GM23248 (cell line): Measurements from ENCODE around the gene NR3C1. TPM values are rescaled to one million over a fixed set of nuclear protein-coding genes. Genes with fewer than 3 reads are reported as not detected.

Source experiments
- DNase-seq: peaks from one replicate; pipeline ENCODE4 v3.0.0-alpha.2; 2015
- H2AFZ ChIP-seq: fragments of 200-600 bp; sonication (generic); 2 replicates; pipeline ENCODE4 v1.6.1; 2016; ENCODE audit warnings: antibody characterized with exemption
- H3F3A ChIP-seq: fragments of 200-600 bp; sonication (generic); 2 replicates; pipeline ENCODE4 v1.6.1; 2016; ENCODE audit warnings: mild to moderate bottlenecking, antibody characterized with exemption, mixed run types; ENCODE audit not compliant: insufficient read depth
- H3K27ac ChIP-seq: fragments of 200-600 bp; sonication (generic); 2 replicates; pipeline ENCODE4 v1.5.1; 2016; ENCODE audit warnings: mild to moderate bottlenecking
- H3K27me3 ChIP-seq: fragments of 200-600 bp; sonication (generic); replicated peaks from 2 replicates; pipeline ENCODE4 v1.6.1; 2016; ENCODE audit warnings: mild to moderate bottlenecking; ENCODE audit not compliant: insufficient read depth
- H3K36me3 ChIP-seq: fragments of 200-600 bp; sonication (generic); 2 replicates; pipeline ENCODE4 v1.6.1; 2016; ENCODE audit warnings: low read depth, mild to moderate bottlenecking
- H3K4me1 ChIP-seq: fragments of 200-600 bp; sonication (generic); 2 replicates; pipeline ENCODE4 v1.6.1; 2016; ENCODE audit warnings: mild to moderate bottlenecking; ENCODE audit not compliant: insufficient read depth
- H3K4me2 ChIP-seq: fragments of 200-600 bp; sonication (generic); one replicate; pipeline ENCODE4 v1.6.1; 2016; ENCODE audit warnings: mild to moderate bottlenecking; ENCODE audit not compliant: unreplicated experiment
- H3K4me3 ChIP-seq: fragments of 200-600 bp; sonication (generic); 2 replicates; pipeline ENCODE4 v1.5.1; 2016; ENCODE audit warnings: mild to moderate bottlenecking
- H3K79me2 ChIP-seq: fragments of 200-600 bp; sonication (generic); 2 replicates; pipeline ENCODE4 v1.6.1; 2016; ENCODE audit warnings: mild to moderate bottlenecking; ENCODE audit not compliant: insufficient read depth
- H3K9ac ChIP-seq: fragments of 200-600 bp; sonication (generic); 2 replicates; pipeline ENCODE4 v1.6.1; 2016; ENCODE audit warnings: mild to moderate bottlenecking
- H3K9me2 ChIP-seq: fragments of 200-600 bp; sonication (generic); 2 replicates; pipeline ENCODE4 v1.6.1; 2016; ENCODE audit warnings: mixed run types, mild to moderate bottlenecking, moderate library complexity; ENCODE audit not compliant: insufficient read depth
- H3K9me3 ChIP-seq: fragments of 200-600 bp; sonication (generic); one replicate; pipeline ENCODE4 v1.6.1; 2017; ENCODE audit warnings: low read depth
- H4K20me1 ChIP-seq: fragments of 200-600 bp; sonication (generic); 2 replicates; pipeline ENCODE4 v1.6.0; 2016; ENCODE audit not compliant: insufficient read depth
- EZH2 ChIP-seq: fragments of 200-600 bp; sonication (generic); IDR thresholded peaks from 2 replicates; pipeline ENCODE4 v1.6.1; 2018; ENCODE audit warnings: antibody characterized with exemption, mild to moderate bottlenecking; ENCODE audit not compliant: insufficient read depth, poor library complexity, severe bottlenecking
- EZH2phosphoT487 ChIP-seq: fragments of 200-600 bp; sonication (generic); IDR thresholded peaks from 2 replicates; pipeline ENCODE4 v1.6.1; 2018; ENCODE audit warnings: antibody characterized with exemption, moderate library complexity, mild to moderate bottlenecking, low read depth; ENCODE audit not compliant: insufficient read depth
- WGBS, 2 experiments: methylation state at CpG; one replicate each; pipeline ENCODE4 v1.1.6; 2015 to 2017; ENCODE audit warnings: low lambda C conversion rate in 2 of 2, low coverage in 1 of 2; ENCODE audit errors: missing lambda C conversion rate in 2 of 2; 5-methylcytosine and 5-hydroxymethylcytosine counted together
- in situ Hi-C: fragments of 300-500 bp; cut with MboI; formaldehyde crosslinking; loops from 2 replicates; pipeline ENCODE4 v1.15.0; 2020
- polyA plus RNA-seq: library from polyadenylated mRNA; unstranded; fragments of >200 nt; fragmentation: Nextera tagmentation; extraction: Ambion mirVana; gene quantifications from 2 replicates; pipeline ENCODE4 v1.2.1, GENCODE V29; 2016
- total RNA-seq: library from RNA; depleted of rRNA; stranded (reverse); fragments of >200 nt; shearing (Covaris generic); gene quantifications from 2 replicates; pipeline ENCODE4 v1.2.3, GENCODE V29; 2014

The NR3C1 gene
- total and polyA plus RNA-seq, 2 experiments from 2014 or later, result 103 to 121 TPM

GRCh38 chr5:143397302-143398052, 6.0 kb downstream of the NR3C1 start:
- Histone ChIP-seq H3F3A (peaks cover 42% of the 10 kb centered on the region), H2AFZ (no peak overlapping the region), H3K9ac (peak overlapping the region; percentile 99), H3K4me3 (peak overlapping the region; percentile 99), H3K79me2 (peaks cover 100% of the 10 kb centered on the region), H4K20me1 (peaks cover 25% of the 10 kb centered on the region), H3K4me2 (peak overlapping the region; percentile 95), H3K27ac (peak overlapping the region; percentile 98), H3K27me3 (no peaks in the 10 kb centered on the region), H3K9me3 (no peaks in the 10 kb centered on the region), H3K4me1 (peaks cover 37% of the 10 kb centered on the region), H3K36me3 (peaks cover 25% of the 10 kb centered on the region), H3K9me2 (no peaks in the 10 kb centered on the region)
- no peak for DNase-seq
- TF ChIP-seq EZH2phosphoT487 (no peak), EZH2 (no peak)
- 34 to 45% methylated on average over 2 of the region's 2 CpGs for WGBS, 2 experiments
- in situ Hi-C loops, result loop anchor here (10.0 kb wide), 2 partner anchors 373 to 473 kb away; no protein-coding TSS in a partner anchor

GRCh38 chr5:143396353-143396940, 7.0 kb downstream of the NR3C1 start:
- TF ChIP-seq EZH2phosphoT487 (no peak), EZH2 (no peak)
- H3K9me2 ChIP-seq, result no peaks in the 10 kb centered on the region
- peak overlapping the region; percentile 99 for H3K9ac ChIP-seq
- no peaks in the 10 kb centered on the region for H3K9me3 ChIP-seq
- H3F3A ChIP-seq, result peaks cover 32% of the 10 kb centered on the region
- peaks cover 28% of the 10 kb centered on the region for H4K20me1 ChIP-seq
- WGBS, 2 experiments, result 3 to 6% methylated on average over 5 of the region's 5 CpGs
- H3K4me1 ChIP-seq, result peaks cover 46% of the 10 kb centered on the region
- H3K36me3 ChIP-seq, result peaks cover 25% of the 10 kb centered on the region
- H3K79me2 ChIP-seq, result peaks cover 100% of the 10 kb centered on the region
- in situ Hi-C loops, result loop anchor here (10.0 kb wide), 2 partner anchors 372 to 472 kb away; no protein-coding TSS in a partner anchor
- peak overlapping the region; percentile 99 for H3K4me3 ChIP-seq
- no peaks in the 10 kb centered on the region for H3K27me3 ChIP-seq
- H3K27ac ChIP-seq, result peak overlapping the region; percentile 98
- no peak for DNase-seq
- peak overlapping the region; percentile 95 for H3K4me2 ChIP-seq
- no peak overlapping the region for H2AFZ ChIP-seq

GRCh38 chr5:143395638-143396352, 7.7 kb downstream of the NR3C1 start:
- Histone ChIP-seq H3K4me3 (peak overlapping the region; percentile 99), H3K27me3 (no peaks in the 10 kb centered on the region), H3K79me2 (peaks cover 100% of the 10 kb centered on the region), H3K36me3 (peaks cover 25% of the 10 kb centered on the region), H3K4me2 (peak overlapping the region; percentile 95), H3F3A (peaks cover 31% of the 10 kb centered on the region), H3K4me1 (peaks cover 53% of the 10 kb centered on the region), H4K20me1 (peaks cover 33% of the 10 kb centered on the region), H2AFZ (no peak overlapping the region), H3K9ac (peak overlapping the region; percentile 99), H3K9me3 (no peaks in the 10 kb centered on the region), H3K9me2 (no peaks in the 10 kb centered on the region), H3K27ac (peak overlapping the region; percentile 98)
- WGBS, 2 experiments, result 1 to 4% methylated on average over 2 of the region's 2 CpGs
- DNase-seq, result peak; percentile 38
- in situ Hi-C loops, result loop anchor here (10.0 kb wide), 2 partner anchors 371 to 471 kb away; no protein-coding TSS in a partner anchor
- TF ChIP-seq EZH2, result no peak
- no peak for TF ChIP-seq EZH2phosphoT487

GRCh38 chr5:143393524-143393923, 10.0 kb downstream of the NR3C1 start:
- H3K79me2 ChIP-seq, result peaks cover 100% of the 10 kb centered on the region
- TF ChIP-seq EZH2phosphoT487, result no peak
- no peak for TF ChIP-seq EZH2
- in situ Hi-C loops, result loop anchor here (10.0 kb wide), 2 partner anchors 369 to 469 kb away; no protein-coding TSS in a partner anchor
- peak overlapping the region; percentile 95 for H3K4me2 ChIP-seq
- peak overlapping the region; percentile 99 for H3K4me3 ChIP-seq
- H4K20me1 ChIP-seq, result peaks cover 54% of the 10 kb centered on the region
- peaks cover 7% of the 10 kb centered on the region for H3K36me3 ChIP-seq
- WGBS, 2 experiments, result 14 to 23% methylated on average over 1 of the region's 1 CpG
- peaks cover 14% of the 10 kb centered on the region for H3F3A ChIP-seq
- peak overlapping the region; percentile 99; the same call in 1 of the 2 replicates for H3K9ac ChIP-seq
- no peak for DNase-seq
- no peaks in the 10 kb centered on the region for H3K9me2 ChIP-seq
- no peak overlapping the region for H3K27ac ChIP-seq
- peaks cover 74% of the 10 kb centered on the region for H3K4me1 ChIP-seq
- no peaks in the 10 kb centered on the region for H3K27me3 ChIP-seq
- H2AFZ ChIP-seq, result no peak overlapping the region
- no peaks in the 10 kb centered on the region for H3K9me3 ChIP-seq
